Keratinocyte (primary cell): ENCODE results near the gene PTPRZ1. TPM values are rescaled to one million over a fixed set of nuclear protein-coding genes. Genes with fewer than 3 reads are reported as not detected.

Source experiments
- DNase-seq: peaks from one replicate; pipeline ENCODE4 v3.0.0-alpha.2; 2011; ENCODE audit warnings: low read depth, missing footprints, low spot score
- FAIRE-seq: peaks from 2 replicates; lab custom pipeline; 2011; peaks lifted over from hg19 to GRCh38; lab: Jason Lieb, UNC
- H2AFZ ChIP-seq: 2 replicates; pipeline ENCODE4 v1.6.0; 2012; ENCODE audit warnings: low read length, control low read depth, inconsistent platforms; ENCODE audit not compliant: control insufficient read depth
- H3K27ac ChIP-seq: 2 replicates; pipeline ENCODE4 v1.5.1; 2011; ENCODE audit warnings: low read length; ENCODE audit not compliant: control insufficient read depth, insufficient read depth
- H3K27me3 ChIP-seq: 3 replicates; pipeline ENCODE4 v1.6.0; 2011; ENCODE audit warnings: low read length; ENCODE audit not compliant: control insufficient read depth, insufficient read depth; ENCODE audit errors: extremely low read depth
- H3K36me3 ChIP-seq, 2 experiments: 2 replicates in 1 of 2; 3 replicates in 1 of 2; pipeline ENCODE4 v1.5.1; 2011; ENCODE audit warnings: low read length in 2 of 2, mild to moderate bottlenecking in 1 of 2; ENCODE audit not compliant: control insufficient read depth in 2 of 2, insufficient read depth in 2 of 2; ENCODE audit errors: extremely low read depth in 1 of 2
- H3K4me1 ChIP-seq: 3 replicates; pipeline ENCODE4 v1.5.1; 2011; ENCODE audit warnings: low read length; ENCODE audit not compliant: control insufficient read depth, insufficient read depth; ENCODE audit errors: extremely low read depth
- H3K4me2 ChIP-seq: 3 replicates; pipeline ENCODE4 v1.6.0; 2011; ENCODE audit warnings: low read depth, low read length; ENCODE audit not compliant: control insufficient read depth, insufficient read depth; ENCODE audit errors: extremely low read depth
- H3K4me3 ChIP-seq, 3 experiments: fragments of 200-600 bp in 1 of 3; sonication (generic) in 1 of 3; 2 replicates in 2 of 3; 3 replicates in 1 of 3; pipeline ENCODE4 v1.5.1; 2011 to 2016; ENCODE audit warnings: low read length in 3 of 3, mild to moderate bottlenecking in 3 of 3, control low read depth in 2 of 3, inconsistent platforms in 1 of 3, low read depth in 1 of 3, mixed read lengths in 1 of 3, mixed run types in 1 of 3, moderate library complexity in 1 of 3; ENCODE audit not compliant: control insufficient read depth in 2 of 3, insufficient read depth in 2 of 3; ENCODE audit errors: extremely low read depth in 1 of 3
- H3K79me2 ChIP-seq: 2 replicates; pipeline ENCODE4 v1.6.0; 2012; ENCODE audit warnings: low read length; ENCODE audit not compliant: control insufficient read depth, insufficient read depth
- H3K9ac ChIP-seq: 3 replicates; pipeline ENCODE4 v1.6.0; 2011; ENCODE audit warnings: low read length; ENCODE audit not compliant: control insufficient read depth, insufficient read depth; ENCODE audit errors: extremely low read depth
- H3K9me1 ChIP-seq: 3 replicates; pipeline ENCODE4 v1.6.0; 2011; ENCODE audit warnings: low read length; ENCODE audit not compliant: control insufficient read depth, insufficient read depth; ENCODE audit errors: extremely low read depth
- H3K9me3 ChIP-seq: 2 replicates; pipeline ENCODE4 v1.5.1; 2012; ENCODE audit warnings: low read depth, low read length; ENCODE audit not compliant: control insufficient read depth
- H4K20me1 ChIP-seq: 3 replicates; pipeline ENCODE4 v1.6.0; 2011; ENCODE audit warnings: low read length; ENCODE audit not compliant: control insufficient read depth, insufficient read depth; ENCODE audit errors: extremely low read depth
- CTCF ChIP-seq, 3 experiments: IDR thresholded peaks in 1 of 3; conservative IDR thresholded peaks in 1 of 3; optimal IDR thresholded peaks in 1 of 3; 2 replicates in 2 of 3; 3 replicates in 1 of 3; pipeline versions ENCODE3 to v1.5.1; 2011; ENCODE audit warnings: low read length in 3 of 3, mild to moderate bottlenecking in 3 of 3, moderate library complexity in 2 of 3, control low read depth in 1 of 3, inconsistent platforms in 1 of 3; ENCODE audit not compliant: insufficient read depth in 2 of 3; ENCODE audit errors: extremely low read depth in 1 of 3
- EZH2 ChIP-seq: IDR thresholded peaks from one replicate; pipeline ENCODE4 v1.6.1; 2012; ENCODE audit warnings: inconsistent platforms, mild to moderate bottlenecking, low read length, moderate library complexity
- dilution Hi-C: fragments of 300-500 bp; cut with MboI; formaldehyde crosslinking; loops from one replicate; pipeline ENCODE4 v1.7.0; 2020; ENCODE audit warnings: low sequenced_read_pairs; ENCODE audit not compliant: extremely low pct_ligation_motif_present
- polyA plus RNA-seq, 5 experiments: library from polyadenylated mRNA; depleted of rRNA in 3 of 5; stranded (reverse) in 3 of 5; stranded (forward) in 1 of 5; unstranded in 1 of 5; fragments of >200 nt; gene quantifications; 1 replicate in 1 of 5; 2 replicates in 3 of 5; 3 replicates in 1 of 5; pipeline versions ENCODE4 v1.2.1 to v1.2.3, GENCODE V29; 2011 to 2012; ENCODE audit warnings: missing spikeins in 2 of 5, low read depth in 1 of 5, low replicate concordance in 1 of 5

Gene PTPRZ1
- polyA plus RNA-seq, 1 donor (not counting 4 experiments of a cell fraction or from before 2014, with no cell fraction given), result 58.3 TPM

GRCh38 chr7:121832347-121832746 lies 40.6 kb upstream of the PTPRZ1 start:
- Histone ChIP-seq H3K4me2 (peak overlapping the region; percentile 83), H3K4me3 (peak overlapping the region in 1 of 3 experiments; percentile 31)
- FAIRE-seq, result peak; percentile 75

GRCh38 chr7:121833991-121834390 lies 39.0 kb upstream of the PTPRZ1 start:
- no peak for FAIRE-seq
- Histone ChIP-seq H3K27ac (no peak overlapping the region), H3K9me3 (no peaks in the 10 kb centered on the region), H4K20me1 (no peaks in the 10 kb centered on the region), H3K4me1 (peaks cover 14% of the 10 kb centered on the region), H3K9me1 (no peaks in the 10 kb centered on the region), H3K9ac (no peak overlapping the region), H3K36me3 (no peaks in the 10 kb centered on the region), H2AFZ (no peak overlapping the region), H3K79me2 (no peaks in the 10 kb centered on the region), H3K4me2 (no peak overlapping the region), H3K27me3 (no peaks in the 10 kb centered on the region), H3K4me3 (no peak overlapping the region)
- dilution Hi-C loops, result no loop called here
- TF ChIP-seq CTCF (optimal IDR thresholded peaks at IDR 0.05 in 1 of 3, IDR thresholded peaks at IDR 0.05 in 1 of 3, conservative IDR thresholded peaks at IDR 0.05 in 1 of 3; ENCODE audit: extremely low read depth in 1 of 3, insufficient read depth in 2 of 3, low read length in 3 of 3) (no peak), EZH2 (no peak)
- DNase-seq, result no peak

More at GRCh38 chr7:121832347-121832746, 40.6 kb upstream of the PTPRZ1 start:
- Histone ChIP-seq H3K9me1 (no peaks in the 10 kb centered on the region), H2AFZ (peak overlapping the region; percentile 86), H3K27me3 (no peaks in the 10 kb centered on the region), H3K27ac (no peak overlapping the region), H3K9me3 (no peaks in the 10 kb centered on the region), H4K20me1 (no peaks in the 10 kb centered on the region), H3K9ac (no peak overlapping the region), H3K36me3 (no peaks in the 10 kb centered on the region), H3K4me1 (peaks cover 14% of the 10 kb centered on the region), H3K79me2 (no peaks in the 10 kb centered on the region)
- dilution Hi-C loops, result no loop called here
- TF ChIP-seq CTCF (optimal IDR thresholded peaks at IDR 0.05 in 1 of 3, IDR thresholded peaks at IDR 0.05 in 1 of 3, conservative IDR thresholded peaks at IDR 0.05 in 1 of 3; ENCODE audit: extremely low read depth in 1 of 3, insufficient read depth in 2 of 3, low read length in 3 of 3) (no peak), EZH2 (no peak)
- DNase-seq, result no peak
